ENCODE data around the gene BID. TPM values are rescaled to one million over a fixed set of nuclear protein-coding genes. Genes with fewer than 3 reads are reported as not detected.

Gene BID
- total RNA-seq, 2 donors from 2014 or later: 13.5 to 18.1 TPM

GRCh38 chr22:17789379-17790200 is 15.3 kb upstream of the BID start:
- Histone ChIP-seq H3K27me3 (replicated peaks; ENCODE audit: insufficient read depth) (no peaks in the 10 kb centered on the region), H3K36me3 (peaks cover 22% of the 10 kb centered on the region), H3K27ac (no peak overlapping the region), H3K9me3 (no peaks in the 10 kb centered on the region), H3K4me3 (no peak overlapping the region), H3K4me1 (ENCODE audit: control insufficient read depth in 1 of 2, low read depth in 2 of 2) (no peaks in the 10 kb centered on the region)
- ATAC-seq (ENCODE audit: insufficient number of reproducible peaks, low FRiP score, low read depth) (no peak), DNase-seq (ENCODE audit: low spot score) (no peak)
- no peak for TF ChIP-seq CTCF (IDR thresholded peaks at IDR 0.05)

GRCh38 chr22:17788528-17789378 is 14.5 kb upstream of the BID start:
- H3K4me1 ChIP-seq (ENCODE audit: control insufficient read depth in 1 of 2, low read depth in 2 of 2): no peaks in the 10 kb centered on the region
- H3K27me3 ChIP-seq (replicated peaks; ENCODE audit: insufficient read depth): no peaks in the 10 kb centered on the region
- no peak for ATAC-seq (ENCODE audit: insufficient number of reproducible peaks, low FRiP score, low read depth)
- H3K36me3 ChIP-seq: peaks cover 22% of the 10 kb centered on the region
- DNase-seq (ENCODE audit: low spot score): no peak
- no peaks in the 10 kb centered on the region for H3K9me3 ChIP-seq
- no peak overlapping the region for H3K27ac ChIP-seq
- no peak overlapping the region for H3K4me3 ChIP-seq
- no peak for TF ChIP-seq CTCF (IDR thresholded peaks at IDR 0.05)

GRCh38 chr22:17787716-17788330 is 13.6 kb upstream of the BID start:
- Histone ChIP-seq H3K27me3 (replicated peaks; ENCODE audit: insufficient read depth) (no peaks in the 10 kb centered on the region), H3K9me3 (no peaks in the 10 kb centered on the region), H3K27ac (no peak overlapping the region), H3K4me1 (ENCODE audit: control insufficient read depth in 1 of 2, low read depth in 2 of 2) (no peaks in the 10 kb centered on the region), H3K36me3 (peaks cover 22% of the 10 kb centered on the region), H3K4me3 (no peak overlapping the region)
- ATAC-seq (ENCODE audit: insufficient number of reproducible peaks, low FRiP score, low read depth) (no peak), DNase-seq (ENCODE audit: low spot score) (no peak)
- no peak for TF ChIP-seq CTCF (IDR thresholded peaks at IDR 0.05)

GRCh38 chr22:17787241-17787640 is 13.0 kb upstream of the BID start:
- Histone ChIP-seq H3K36me3 (peaks cover 22% of the 10 kb centered on the region), H3K9me3 (no peaks in the 10 kb centered on the region), H3K4me3 (no peak overlapping the region), H3K27ac (no peak overlapping the region), H3K4me1 (ENCODE audit: control insufficient read depth in 1 of 2, low read depth in 2 of 2) (no peaks in the 10 kb centered on the region), H3K27me3 (replicated peaks; ENCODE audit: insufficient read depth) (no peaks in the 10 kb centered on the region)
- TF ChIP-seq CTCF (IDR thresholded peaks at IDR 0.05): no peak
- DNase-seq (ENCODE audit: low spot score) (no peak), ATAC-seq (ENCODE audit: insufficient number of reproducible peaks, low FRiP score, low read depth) (no peak)
